Measurements from ENCODE around the gene RANBP2.

Gene RANBP2

DNA sequence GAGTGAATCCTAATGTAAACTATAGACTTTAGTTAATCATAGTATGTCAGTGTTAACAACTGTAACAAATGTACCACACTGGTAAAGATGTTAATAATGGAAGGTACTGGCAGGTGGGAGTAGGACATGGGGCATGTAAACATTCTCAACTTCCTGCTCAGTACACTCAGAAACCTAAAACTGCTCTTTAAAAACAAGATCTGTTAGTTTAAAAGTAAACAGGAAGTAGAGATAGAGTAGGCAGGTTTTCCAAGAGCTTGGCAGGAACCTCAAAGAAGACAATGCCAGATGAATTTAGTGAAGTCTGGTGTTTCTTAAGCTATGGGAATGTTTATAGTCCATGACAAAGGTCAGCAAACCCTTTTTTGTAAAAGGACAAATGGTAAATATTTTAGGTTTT, 113.9 kb downstream of the RANBP2 start:
- Histone ChIP-seq H4K20me1 (ENCODE audit: control insufficient read depth, insufficient read depth, low read depth, low read length) (no peaks in the 10 kb centered on the region), H3K9me2 (replicated peaks; ENCODE audit: control insufficient read depth, low read length) (no peaks in the 10 kb centered on the region), H3F3A (ENCODE audit: control insufficient read depth, insufficient read depth) (0 out of 2 replicates have a peak, but pooled peaks cover 1% of the 10 kb centered on the region), H3K4me2 (ENCODE audit: low read length) (no peak overlapping the region), H3K27me3 (ENCODE audit: control insufficient read depth, low read length) (no peaks in the 10 kb centered on the region), H3K79me2 (ENCODE audit: control insufficient read depth, low read length) (no peaks in the 10 kb centered on the region), H3K9me3 (ENCODE audit: control insufficient read depth, insufficient read depth, low read length) (peaks cover 14% of the 10 kb centered on the region; the same call in 1 of the 2 replicates), H3K27ac (ENCODE audit: low read depth, low read length) (no peak overlapping the region), H3K4me1 (ENCODE audit: control insufficient read depth, low read length) (no peaks in the 10 kb centered on the region), H3K36me3 (ENCODE audit: control insufficient read depth, low read length) (peaks cover 28% of the 10 kb centered on the region), H3K4me3 (ENCODE audit: low read length) (no peak overlapping the region)
- no peak for TF ChIP-seq EZH2phosphoT487 (IDR thresholded peaks at IDR 0.05; ENCODE audit: borderline replicate concordance, low read length)
- TF ChIP-seq, protein P1, sequence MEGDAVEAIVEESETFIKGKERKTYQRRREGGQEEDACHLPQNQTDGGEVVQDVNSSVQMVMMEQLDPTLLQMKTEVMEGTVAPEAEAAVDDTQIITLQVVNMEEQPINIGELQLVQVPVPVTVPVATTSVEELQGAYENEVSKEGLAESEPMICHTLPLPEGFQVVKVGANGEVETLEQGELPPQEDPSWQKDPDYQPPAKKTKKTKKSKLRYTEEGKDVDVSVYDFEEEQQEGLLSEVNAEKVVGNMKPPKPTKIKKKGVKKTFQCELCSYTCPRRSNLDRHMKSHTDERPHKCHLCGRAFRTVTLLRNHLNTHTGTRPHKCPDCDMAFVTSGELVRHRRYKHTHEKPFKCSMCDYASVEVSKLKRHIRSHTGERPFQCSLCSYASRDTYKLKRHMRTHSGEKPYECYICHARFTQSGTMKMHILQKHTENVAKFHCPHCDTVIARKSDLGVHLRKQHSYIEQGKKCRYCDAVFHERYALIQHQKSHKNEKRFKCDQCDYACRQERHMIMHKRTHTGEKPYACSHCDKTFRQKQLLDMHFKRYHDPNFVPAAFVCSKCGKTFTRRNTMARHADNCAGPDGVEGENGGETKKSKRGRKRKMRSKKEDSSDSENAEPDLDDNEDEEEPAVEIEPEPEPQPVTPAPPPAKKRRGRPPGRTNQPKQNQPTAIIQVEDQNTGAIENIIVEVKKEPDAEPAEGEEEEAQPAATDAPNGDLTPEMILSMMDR (IDR thresholded peaks at IDR 0.05; ENCODE audit: low read depth, low read length, poor library complexity, severe bottlenecking), result no peak

DNA sequence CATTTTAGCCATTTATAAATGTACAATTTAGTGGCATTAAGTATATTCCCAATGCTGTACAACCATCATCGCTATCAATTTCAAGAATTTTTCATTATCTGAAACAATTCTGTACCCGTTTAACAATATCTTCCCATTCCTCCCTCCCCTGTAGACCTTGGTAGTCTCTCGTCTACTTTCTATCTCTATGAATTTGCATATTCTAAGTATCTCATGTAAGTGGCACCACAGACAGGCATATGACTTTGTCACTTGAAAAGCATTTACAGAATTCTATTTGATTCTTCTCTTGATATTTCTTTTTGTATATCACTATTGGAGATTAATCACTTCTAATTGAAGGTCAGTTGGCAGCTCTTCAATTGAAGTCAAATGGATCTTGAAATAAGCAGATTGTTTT, 115.3 kb downstream of the RANBP2 start:
- H3K36me3 ChIP-seq (ENCODE audit: control insufficient read depth, low read length), result peaks cover 36% of the 10 kb centered on the region
- no peak for TF ChIP-seq EZH2phosphoT487 (IDR thresholded peaks at IDR 0.05; ENCODE audit: borderline replicate concordance, low read length)
- TF ChIP-seq, protein P1 (IDR thresholded peaks at IDR 0.05; ENCODE audit: low read depth, low read length, poor library complexity, severe bottlenecking), result no peak
- H3K4me3 ChIP-seq (ENCODE audit: low read length), result no peak overlapping the region
- no peaks in the 10 kb centered on the region for H3K4me1 ChIP-seq (ENCODE audit: control insufficient read depth, low read length)
- no peaks in the 10 kb centered on the region for H3K27me3 ChIP-seq (ENCODE audit: control insufficient read depth, low read length)
- H3K79me2 ChIP-seq (ENCODE audit: control insufficient read depth, low read length), result no peaks in the 10 kb centered on the region
- H3K9me2 ChIP-seq (replicated peaks; ENCODE audit: control insufficient read depth, low read length), result no peaks in the 10 kb centered on the region
- no peaks in the 10 kb centered on the region for H4K20me1 ChIP-seq (ENCODE audit: control insufficient read depth, insufficient read depth, low read depth, low read length)
- 0 out of 2 replicates have a peak, but pooled peaks cover 2% of the 10 kb centered on the region for H3F3A ChIP-seq (ENCODE audit: control insufficient read depth, insufficient read depth)
- H3K9me3 ChIP-seq (ENCODE audit: control insufficient read depth, insufficient read depth, low read length), result peaks cover 14% of the 10 kb centered on the region; the same call in 1 of the 2 replicates
- no peak overlapping the region for H3K27ac ChIP-seq (ENCODE audit: low read depth, low read length)
- H3K4me2 ChIP-seq (ENCODE audit: low read length), result no peak overlapping the region

DNA sequence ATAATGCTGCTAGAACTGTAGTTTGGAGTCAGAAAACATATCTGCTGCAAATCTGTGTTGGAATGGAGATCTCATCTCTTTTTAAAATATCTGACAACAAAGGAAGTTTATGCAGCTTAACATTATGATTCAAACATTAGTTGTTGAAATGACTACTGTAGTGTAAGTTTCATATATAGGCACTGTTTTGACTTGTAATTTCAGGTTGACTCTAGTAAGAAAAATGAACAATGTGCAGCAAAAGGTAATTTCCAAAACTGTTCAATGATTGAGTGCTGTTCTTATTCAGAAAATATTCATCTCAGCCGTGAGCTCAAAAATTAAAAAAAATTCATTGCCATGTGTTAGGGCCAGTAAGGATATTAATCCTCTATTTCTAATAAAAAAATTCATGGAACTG, 115.8 kb downstream of the RANBP2 start:
- no peak for TF ChIP-seq EZH2phosphoT487 (IDR thresholded peaks at IDR 0.05; ENCODE audit: borderline replicate concordance, low read length)
- TF ChIP-seq, protein P1 (IDR thresholded peaks at IDR 0.05; ENCODE audit: low read depth, low read length, poor library complexity, severe bottlenecking), result no peak
- H3K4me2 ChIP-seq (ENCODE audit: low read length), result no peak overlapping the region
- H3K4me1 ChIP-seq (ENCODE audit: control insufficient read depth, low read length), result no peaks in the 10 kb centered on the region
- H3K36me3 ChIP-seq (ENCODE audit: control insufficient read depth, low read length), result peaks cover 39% of the 10 kb centered on the region
- no peaks in the 10 kb centered on the region for H3K27me3 ChIP-seq (ENCODE audit: control insufficient read depth, low read length)
- no peaks in the 10 kb centered on the region for H4K20me1 ChIP-seq (ENCODE audit: control insufficient read depth, insufficient read depth, low read depth, low read length)
- no peaks in the 10 kb centered on the region for H3K9me2 ChIP-seq (replicated peaks; ENCODE audit: control insufficient read depth, low read length)
- no peaks in the 10 kb centered on the region for H3K79me2 ChIP-seq (ENCODE audit: control insufficient read depth, low read length)
- peaks cover 14% of the 10 kb centered on the region; the same call in 1 of the 2 replicates for H3K9me3 ChIP-seq (ENCODE audit: control insufficient read depth, insufficient read depth, low read length)
- H3K4me3 ChIP-seq (ENCODE audit: low read length), result no peak overlapping the region
- 0 out of 2 replicates have a peak, but pooled peaks cover 2% of the 10 kb centered on the region for H3F3A ChIP-seq (ENCODE audit: control insufficient read depth, insufficient read depth)
- H3K27ac ChIP-seq (ENCODE audit: low read depth, low read length), result no peak overlapping the region
